Epithelial cell of prostate (primary cell): ENCODE measurements around the gene ARHGAP27.
A peak's percentile ranks its signal among the peaks of the same experiment; 100 is the strongest.
"Not testable (repeated sequence)": the region's sequence is repeated elsewhere in the genome, so short reads cannot be mapped to it uniquely, and the experiment has no call there.

ENCODE experiments used
- DNase-seq: peaks from one replicate; pipeline ENCODE4 v3.0.0-alpha.2; 2011; ENCODE audit warnings: low read depth, low spot score
- H3K27ac ChIP-seq: fragments of 450-650 bp; 2 replicates; pipeline ENCODE4 v1.5.1; 2017; ENCODE audit warnings: mild to moderate bottlenecking

The ARHGAP27 gene, protein sequence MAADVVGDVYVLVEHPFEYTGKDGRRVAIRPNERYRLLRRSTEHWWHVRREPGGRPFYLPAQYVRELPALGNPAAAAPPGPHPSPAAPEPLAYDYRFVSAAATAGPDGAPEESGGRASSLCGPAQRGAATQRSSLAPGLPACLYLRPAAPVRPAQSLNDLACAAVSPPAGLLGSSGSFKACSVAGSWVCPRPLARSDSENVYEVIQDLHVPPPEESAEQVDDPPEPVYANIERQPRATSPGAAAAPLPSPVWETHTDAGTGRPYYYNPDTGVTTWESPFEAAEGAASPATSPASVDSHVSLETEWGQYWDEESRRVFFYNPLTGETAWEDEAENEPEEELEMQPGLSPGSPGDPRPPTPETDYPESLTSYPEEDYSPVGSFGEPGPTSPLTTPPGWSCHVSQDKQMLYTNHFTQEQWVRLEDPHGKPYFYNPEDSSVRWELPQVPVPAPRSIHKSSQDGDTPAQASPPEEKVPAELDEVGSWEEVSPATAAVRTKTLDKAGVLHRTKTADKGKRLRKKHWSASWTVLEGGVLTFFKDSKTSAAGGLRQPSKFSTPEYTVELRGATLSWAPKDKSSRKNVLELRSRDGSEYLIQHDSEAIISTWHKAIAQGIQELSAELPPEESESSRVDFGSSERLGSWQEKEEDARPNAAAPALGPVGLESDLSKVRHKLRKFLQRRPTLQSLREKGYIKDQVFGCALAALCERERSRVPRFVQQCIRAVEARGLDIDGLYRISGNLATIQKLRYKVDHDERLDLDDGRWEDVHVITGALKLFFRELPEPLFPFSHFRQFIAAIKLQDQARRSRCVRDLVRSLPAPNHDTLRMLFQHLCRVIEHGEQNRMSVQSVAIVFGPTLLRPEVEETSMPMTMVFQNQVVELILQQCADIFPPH

DNA sequence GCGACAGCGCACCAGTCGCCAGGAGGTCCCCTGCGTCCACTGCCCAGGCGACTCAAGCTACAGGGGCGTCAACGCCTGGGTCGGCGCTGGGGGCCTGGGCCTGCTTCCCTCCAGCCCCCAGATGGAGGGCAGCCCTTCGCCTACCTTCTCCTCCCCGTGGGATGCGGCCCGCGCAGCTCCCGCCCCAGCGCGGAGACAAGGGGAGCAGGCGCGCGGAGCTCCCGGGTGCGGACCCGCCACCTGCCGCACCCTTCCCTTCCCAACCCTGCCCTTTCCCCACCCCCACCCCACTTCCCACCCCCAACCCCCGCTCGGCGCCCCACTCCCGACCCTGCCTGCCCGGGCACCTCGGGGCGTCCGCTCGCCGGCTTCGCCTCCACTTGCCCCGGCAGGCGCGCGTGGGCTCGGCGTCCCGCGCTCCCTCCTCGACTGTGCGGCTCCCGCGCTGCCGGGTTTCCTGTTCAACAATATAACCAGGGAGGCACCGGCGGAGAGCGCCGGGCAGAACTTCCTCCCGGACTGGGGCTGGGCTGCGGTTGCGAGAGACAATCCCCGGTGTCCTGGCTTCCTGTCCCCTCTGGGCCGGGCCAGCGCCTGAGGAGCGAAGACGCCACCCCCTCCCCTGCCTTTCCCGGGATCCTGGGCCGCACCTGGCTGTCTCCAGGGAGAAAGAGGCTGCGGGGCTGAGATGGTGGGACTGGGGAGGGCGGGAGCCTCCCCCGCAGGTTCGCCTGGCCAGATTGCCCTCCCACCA lies at the start of gene ARHGAP27:
TSS of gene ARHGAP27 (minus strand) at position 466 of the 754 bp plus-strand sequence. CDS start 2,591 bp downstream, outside the sequence.
- no peak for DNase-seq
- H3K27ac ChIP-seq: peak within 1 kb of the TSS; percentile 95

- H3K27ac ChIP-seq: peak overlapping the region; percentile 83
These were observed 49.6 kb upstream of the ARHGAP27 start for GRCh38 chr17:45482317-45482716.

GRCh38 chr17:45475436-45475835 lies 42.8 kb upstream of the ARHGAP27 start:
- DNase-seq, H3K27ac ChIP-seq: not testable (repeated sequence)

More at GRCh38 chr17:45482317-45482716, 49.6 kb upstream of the ARHGAP27 start:
- not testable (repeated sequence) for DNase-seq

GRCh38 chr17:45472249-45472648 lies 39.6 kb upstream of the ARHGAP27 start:
- not testable (repeated sequence) for DNase-seq, H3K27ac ChIP-seq

DNA sequence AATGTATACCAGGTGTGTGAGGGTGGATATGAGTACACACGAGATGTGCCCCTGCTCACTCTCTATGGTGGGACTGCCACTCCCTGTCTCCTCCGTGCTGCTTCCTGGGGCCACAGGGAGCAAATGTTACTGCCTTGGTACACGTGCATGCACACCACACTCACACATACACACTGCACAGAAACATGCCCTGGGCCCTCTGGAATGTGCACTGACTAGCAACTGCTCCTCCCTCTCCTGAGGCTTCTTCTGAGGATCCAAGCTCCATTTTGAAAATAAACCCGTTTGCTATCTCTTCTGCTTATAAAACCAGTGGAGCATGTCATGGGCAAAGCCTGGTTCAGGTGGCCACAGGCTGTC lies 36.5 kb upstream of the ARHGAP27 start:
- not testable (repeated sequence) for DNase-seq
- H3K27ac ChIP-seq: peak overlapping the region; percentile 48

GRCh38 chr17:45468293-45469203 lies 35.9 kb upstream of the ARHGAP27 start:
- peak overlapping the region; percentile 48 for H3K27ac ChIP-seq
- not testable (repeated sequence) for DNase-seq

GRCh38 chr17:45461524-45462327 lies 29.1 kb upstream of the ARHGAP27 start:
- not testable (repeated sequence) for DNase-seq
- peak overlapping the region; percentile 58 for H3K27ac ChIP-seq

DNA sequence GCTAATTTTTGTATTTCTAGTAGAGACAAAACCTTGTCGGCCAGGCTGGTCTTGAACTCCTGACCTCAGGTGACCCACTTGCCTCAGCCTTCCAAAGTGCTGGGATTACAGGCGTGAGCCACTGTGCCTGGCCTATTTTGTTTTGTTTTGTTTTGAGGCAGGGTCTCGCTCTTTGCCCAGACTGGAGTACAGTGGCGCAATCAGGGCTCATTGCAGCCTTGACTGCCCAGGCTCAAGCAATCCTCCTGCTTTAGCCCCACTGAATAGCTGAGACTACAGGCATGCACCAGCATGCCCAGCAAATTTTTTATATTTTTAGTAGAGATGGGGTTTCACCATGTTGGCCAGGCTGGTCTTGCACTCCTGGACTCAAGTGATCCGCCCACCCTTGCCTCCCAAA lies 27.8 kb upstream of the ARHGAP27 start:
- DNase-seq: not testable (repeated sequence)
- peak overlapping the region; percentile 58 for H3K27ac ChIP-seq

DNA sequence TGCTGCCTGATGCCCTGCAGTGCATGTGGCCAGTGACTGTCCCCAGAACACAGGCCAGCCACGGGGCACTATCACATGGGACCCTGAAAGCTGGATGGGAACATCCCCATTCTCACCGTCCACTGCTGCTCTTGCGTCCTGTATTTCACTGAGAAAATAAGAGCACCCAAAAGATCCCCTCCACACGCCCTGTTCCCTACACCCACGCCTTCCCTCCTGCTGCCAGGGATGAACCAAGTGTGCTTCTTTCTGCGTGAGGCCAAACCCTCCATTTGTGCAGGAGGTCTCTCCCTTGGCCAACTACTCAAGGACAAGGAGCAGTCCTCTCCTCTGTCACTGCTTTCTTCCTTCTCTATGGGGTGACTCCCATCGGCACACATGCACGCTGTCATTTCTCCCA lies 21.7 kb upstream of the ARHGAP27 start:
- not testable (repeated sequence) for H3K27ac ChIP-seq, DNase-seq

DNA sequence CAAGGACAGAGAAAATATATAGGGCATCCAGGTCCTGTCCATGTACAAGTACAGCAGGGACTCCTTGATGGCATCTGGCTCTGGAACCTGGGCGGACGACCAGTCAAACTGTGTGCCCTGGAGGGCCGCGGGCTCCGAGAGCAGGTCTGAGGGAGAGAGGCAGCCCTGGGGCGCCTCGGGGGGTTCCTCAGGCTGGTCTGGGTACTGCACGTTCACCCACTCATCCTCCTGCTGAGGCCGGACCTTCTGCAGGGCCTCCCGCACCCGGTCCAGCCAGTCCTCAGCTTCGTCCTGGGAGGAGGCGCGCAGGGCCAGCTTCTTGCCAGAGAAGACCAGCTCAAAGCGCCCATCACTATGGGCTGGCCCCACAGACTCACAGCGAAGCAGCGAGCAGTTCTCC lies 21.1 kb upstream of the ARHGAP27 start:
- not testable (repeated sequence) for H3K27ac ChIP-seq, DNase-seq

DNA sequence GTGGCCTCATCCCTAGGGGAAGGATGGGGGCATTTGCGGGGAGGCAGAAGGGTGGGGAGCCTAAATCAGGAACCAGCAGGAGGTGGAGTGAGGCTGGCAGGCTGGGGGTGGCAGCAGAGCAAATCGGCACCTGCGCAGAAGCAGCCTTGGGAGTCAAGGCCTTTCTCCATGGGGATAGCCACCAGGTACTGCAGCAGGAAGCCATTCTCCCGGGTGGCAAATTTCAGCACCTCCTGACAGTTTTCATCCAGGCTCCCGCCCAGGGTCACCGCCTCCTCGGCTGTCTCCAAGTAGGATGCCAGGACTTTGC lies 20.5 kb upstream of the ARHGAP27 start:
- not testable (repeated sequence) for DNase-seq, H3K27ac ChIP-seq

GRCh38 chr17:45452329-45453224 lies 19.9 kb upstream of the ARHGAP27 start:
- not testable (repeated sequence) for H3K27ac ChIP-seq, DNase-seq

DNA sequence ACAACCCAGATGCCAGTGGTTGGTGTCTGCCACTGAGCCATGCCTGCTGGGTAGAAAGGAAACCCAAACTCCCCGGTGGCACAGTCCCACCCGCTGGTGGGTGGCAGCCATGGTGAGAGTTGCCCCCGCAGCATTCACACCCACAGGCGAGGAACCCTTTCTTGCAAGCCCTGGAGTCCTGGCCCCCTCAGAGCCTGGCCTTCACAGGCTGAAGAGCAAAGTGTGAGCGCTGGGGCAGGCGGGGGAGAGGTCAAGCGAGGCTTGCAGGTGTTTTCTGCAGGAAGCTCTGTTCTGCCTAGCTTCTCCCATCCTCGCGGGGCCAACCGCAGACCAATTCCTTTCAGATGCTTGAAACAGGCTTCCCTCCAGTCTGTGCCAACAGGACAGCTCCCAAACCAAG lies 19.0 kb upstream of the ARHGAP27 start:
- not testable (repeated sequence) for H3K27ac ChIP-seq, DNase-seq

DNA sequence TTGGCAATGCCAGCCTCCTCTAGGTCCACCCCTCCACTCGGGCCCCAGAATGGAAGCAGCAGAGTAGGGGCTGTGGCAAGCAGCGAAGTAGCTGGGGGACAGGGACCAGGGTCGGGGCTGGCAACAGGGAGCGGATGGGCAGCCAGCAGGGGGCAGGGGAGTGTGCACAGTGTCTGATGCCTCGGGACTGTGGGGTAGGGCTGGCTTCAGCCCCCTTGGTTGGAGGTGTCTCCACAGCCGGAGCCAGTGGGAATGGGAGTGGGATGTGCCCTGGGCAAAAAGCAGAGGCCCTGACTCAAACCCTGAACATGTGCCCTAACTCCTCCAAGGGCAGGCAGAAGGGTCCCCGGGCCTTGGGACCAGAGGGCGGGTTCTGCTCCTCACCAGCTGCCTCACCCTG lies 18.5 kb upstream of the ARHGAP27 start:
- DNase-seq: no peak
- no peak overlapping the region for H3K27ac ChIP-seq

DNA sequence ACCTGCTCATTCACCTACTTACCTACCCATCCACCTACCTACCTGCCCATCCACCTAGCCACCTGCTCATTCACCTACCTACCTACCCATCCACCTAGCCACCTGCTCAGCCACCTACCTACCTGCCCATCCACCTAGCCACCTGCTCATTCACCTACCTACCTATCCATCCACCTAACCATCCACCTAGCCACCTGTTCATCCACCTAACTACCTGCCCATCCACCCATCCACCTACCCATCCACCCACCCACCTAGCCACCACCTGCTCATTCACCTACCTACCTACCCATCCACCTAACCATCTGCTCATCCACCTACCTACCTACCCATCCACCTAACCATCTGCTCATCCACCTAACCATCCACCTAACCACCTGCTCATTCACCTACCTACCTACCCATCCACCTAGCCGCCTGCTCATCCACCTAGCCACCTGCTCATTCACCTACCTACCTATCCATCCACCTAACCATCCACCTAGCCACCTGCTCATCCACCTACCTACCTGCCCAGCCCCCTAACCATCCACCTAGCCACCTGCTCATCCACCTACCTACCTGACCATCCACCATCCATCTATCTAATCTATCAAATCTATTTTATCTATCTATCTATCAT lies 17.1 kb upstream of the ARHGAP27 start:
- not testable (repeated sequence) for DNase-seq

DNA sequence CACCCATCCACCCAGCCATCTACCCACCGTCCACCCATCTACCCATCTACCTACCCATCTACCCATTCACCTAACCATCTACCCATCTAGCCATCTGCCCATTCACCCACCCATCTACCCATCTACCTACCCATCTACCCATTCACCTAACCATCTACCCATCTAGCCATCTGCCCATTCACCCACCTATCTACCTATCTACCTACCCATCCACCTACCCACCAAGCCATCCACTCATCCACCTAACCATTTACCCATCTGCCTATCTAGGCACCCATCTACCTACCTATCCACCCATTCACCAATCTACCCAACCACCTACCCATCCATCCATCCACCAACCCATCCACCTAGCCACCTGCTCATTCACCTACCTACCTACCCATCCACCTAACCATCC lies 16.6 kb upstream of the ARHGAP27 start:
- H3K27ac ChIP-seq: peak overlapping the region; percentile 96
- DNase-seq: not testable (repeated sequence)

More for the DNA sequence above, 17.1 kb upstream of the ARHGAP27 start:
- not testable (repeated sequence) for H3K27ac ChIP-seq

DNA sequence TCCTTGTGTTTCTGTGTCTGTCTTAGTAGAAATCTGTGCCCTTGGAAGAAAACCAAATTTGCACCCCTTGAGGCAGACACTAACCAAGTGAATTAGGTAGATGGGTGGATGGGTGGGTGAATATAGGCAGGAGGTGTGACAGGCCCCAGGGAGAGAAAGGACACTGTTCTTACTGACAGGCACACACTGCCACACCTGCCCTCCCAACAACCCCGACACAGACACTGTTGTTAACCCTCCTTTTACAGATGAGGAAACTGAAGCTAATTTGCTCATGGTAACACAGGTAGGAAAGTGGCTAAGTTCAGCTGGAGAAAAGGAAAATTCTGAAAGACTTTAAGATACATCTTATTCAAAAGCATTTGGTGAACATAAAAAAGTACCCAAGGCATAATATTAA lies 15.8 kb upstream of the ARHGAP27 start:
- DNase-seq: not testable (repeated sequence)
- H3K27ac ChIP-seq: peak overlapping the region; percentile 96
